Measurements from ENCODE around the gene SPATA13.

The SPATA13 gene

GRCh38 chr13:24276861-24277260 lies 116.3 kb downstream of the SPATA13 start:
- Histone ChIP-seq H3K4me2 (ENCODE audit: insufficient read depth, low read length) (no peak overlapping the region), H3K36me3 (ENCODE audit: insufficient read depth, low read length) (no peaks in the 10 kb centered on the region), H3K9ac (ENCODE audit: low read depth, low read length) (no peak overlapping the region), H3K27me3 (ENCODE audit: insufficient read depth, low read length, poor library complexity) (no peaks in the 10 kb centered on the region), H3K4me3 (ENCODE audit: low read depth in 1 of 2, low read length in 2 of 2) (no peak overlapping the region), H3K79me2 (ENCODE audit: insufficient read depth, low read length) (no peaks in the 10 kb centered on the region), H2AFZ (ENCODE audit: low read depth, low read length) (no peak overlapping the region), H3K27ac (ENCODE audit: low read length) (no peak overlapping the region), H4K20me1 (ENCODE audit: insufficient read depth, low read length) (no peaks in the 10 kb centered on the region), H3K4me1 (ENCODE audit: insufficient read depth, low read length) (peaks cover 27% of the 10 kb centered on the region), H3K9me3 (ENCODE audit: insufficient read depth, low read length, severe bottlenecking) (no peaks in the 10 kb centered on the region)
- no peak for ATAC-seq (ENCODE audit: insufficient read depth, low read depth)
- TF ChIP-seq CTCF (IDR thresholded peaks at IDR 0.05; ENCODE audit: borderline replicate concordance, extremely low read depth, low read length, poor library complexity, severe bottlenecking), result no peak
- no peak for TF ChIP-seq EZH2 (IDR thresholded peaks at IDR 0.05; ENCODE audit: borderline replicate concordance, low read depth, low read length, severe bottlenecking)
- no peak for DNase-seq

- Histone ChIP-seq H3K79me2 (ENCODE audit: insufficient read depth, low read length) (no peaks in the 10 kb centered on the region), H3K9me3 (ENCODE audit: insufficient read depth, low read length, severe bottlenecking) (no peaks in the 10 kb centered on the region), H3K4me3 (ENCODE audit: low read depth in 1 of 2, low read length in 2 of 2) (no peak overlapping the region), H3K9ac (ENCODE audit: low read depth, low read length) (no peak overlapping the region), H3K27ac (ENCODE audit: low read length) (no peak overlapping the region), H4K20me1 (ENCODE audit: insufficient read depth, low read length) (no peaks in the 10 kb centered on the region), H3K36me3 (ENCODE audit: insufficient read depth, low read length) (no peaks in the 10 kb centered on the region), H3K4me2 (ENCODE audit: insufficient read depth, low read length) (no peak overlapping the region), H2AFZ (ENCODE audit: low read depth, low read length) (no peak overlapping the region), H3K27me3 (ENCODE audit: insufficient read depth, low read length, poor library complexity) (no peaks in the 10 kb centered on the region), H3K4me1 (ENCODE audit: insufficient read depth, low read length) (peaks cover 18% of the 10 kb centered on the region)
- ATAC-seq (ENCODE audit: insufficient read depth, low read depth), result no peak
- no peak for DNase-seq
- TF ChIP-seq CTCF (IDR thresholded peaks at IDR 0.05; ENCODE audit: borderline replicate concordance, extremely low read depth, low read length, poor library complexity, severe bottlenecking) (no peak), EZH2 (IDR thresholded peaks at IDR 0.05; ENCODE audit: borderline replicate concordance, low read depth, low read length, severe bottlenecking) (no peak)
These were observed 117.2 kb downstream of the SPATA13 start for GRCh38 chr13:24277761-24278160.

- Histone ChIP-seq H3K4me3 (ENCODE audit: low read depth in 1 of 2, low read length in 2 of 2) (no peak overlapping the region), H3K27ac (ENCODE audit: low read length) (no peak overlapping the region), H3K36me3 (ENCODE audit: insufficient read depth, low read length) (no peaks in the 10 kb centered on the region), H2AFZ (ENCODE audit: low read depth, low read length) (no peak overlapping the region), H3K27me3 (ENCODE audit: insufficient read depth, low read length, poor library complexity) (no peaks in the 10 kb centered on the region), H3K4me2 (ENCODE audit: insufficient read depth, low read length) (no peak overlapping the region), H3K79me2 (ENCODE audit: insufficient read depth, low read length) (no peaks in the 10 kb centered on the region), H3K4me1 (ENCODE audit: insufficient read depth, low read length) (peaks cover 8% of the 10 kb centered on the region), H3K9me3 (ENCODE audit: insufficient read depth, low read length, severe bottlenecking) (no peaks in the 10 kb centered on the region), H4K20me1 (ENCODE audit: insufficient read depth, low read length) (no peaks in the 10 kb centered on the region), H3K9ac (ENCODE audit: low read depth, low read length) (no peak overlapping the region)
- ATAC-seq (ENCODE audit: insufficient read depth, low read depth) (no peak), DNase-seq (no peak)
- TF ChIP-seq EZH2 (IDR thresholded peaks at IDR 0.05; ENCODE audit: borderline replicate concordance, low read depth, low read length, severe bottlenecking), result no peak
- no peak for TF ChIP-seq CTCF (IDR thresholded peaks at IDR 0.05; ENCODE audit: borderline replicate concordance, extremely low read depth, low read length, poor library complexity, severe bottlenecking)
These were observed 119.0 kb downstream of the SPATA13 start for GRCh38 chr13:24279327-24280110.

All from DND-41 (cell line).